ENCODE results near the gene MRTFB. TPM values are rescaled to one million over a fixed set of nuclear protein-coding genes. Genes with fewer than 3 reads are reported as not detected.
A peak's percentile ranks its signal among the peaks of the same experiment; 100 is the strongest.
"Not testable (repeated sequence)": the region's sequence is repeated elsewhere in the genome, so short reads cannot be mapped to it uniquely, and the experiment has no call there.

Gene MRTFB
- 10 to 100 TPM; 20.9 to 41.8 (median 33.0) TPM for total RNA-seq
- polyA plus RNA-seq: 10 to 100 TPM in 1 of 2 donors, 1 to 10 TPM in 1; 4.1 to 10.5 TPM
- long read RNA-seq, donor 1, partial matches to known transcripts: 0 of 2 reads
- long read RNA-seq, donor 1, other reads (novel, unspliced or antisense): 2 of 2 reads
- long read RNA-seq, donor 2, partial matches to known transcripts: 1 of 9 reads
- long read RNA-seq, donor 2, other reads (novel, unspliced or antisense): 8 of 9 reads
- long read RNA-seq, donor 3, full-length matches to known transcripts: 2 of 12 reads
- long read RNA-seq, donor 3, partial matches to known transcripts: 0 of 12 reads
- long read RNA-seq, donor 3, other reads (novel, unspliced or antisense): 10 of 12 reads

GRCh38 chr16:14070877-14071575 is at the start of gene MRTFB:
Gene MRTFB (plus strand): TSS chr16:14071319. CDS start chr16:14140607, 69,288 bp downstream.
- Histone ChIP-seq H3K36me3 (peaks cover 0 to 7% (median 0%) of the 10 kb centered on the region in 9 donors), H3K27ac (peak within 1 kb of the TSS; percentile 53 to 94 (median 86)), H3K4me3 (peak within 1 kb of the TSS; percentile 73 to 99 (median 92)), H3K4me1 (peaks cover 0 to 37% (median 19%) of the 10 kb centered on the region in 9 donors), H3K27me3 (no peaks in the 10 kb centered on the region), H3K9me3 (no peaks in the 10 kb centered on the region)
- 2% methylated on average over 43 to 80 of the region's 86 CpGs for WGBS, 2 donors
- DNase-seq (peak; percentile 77 to 87), ATAC-seq (peak; percentile 80 to 95 (median 92))
- no peak for TF ChIP-seq CTCF (IDR thresholded peaks at IDR 0.05)
- intact Hi-C loops (cut with DNase I): loop anchor here in 7 of 10 donors (5.0 to 10.0 kb wide), 8 partner anchors 66 to 149 kb away; partner anchors contain the start of gene ERCC4 (in 4 of the 7)

GRCh38 chr16:14023526-14023925 is 47.6 kb upstream of the MRTFB start:
- WGBS, 2 donors: 91 to 95% methylated on average over 4 of the region's 4 CpGs
- DNase-seq, H3K27ac ChIP-seq, H3K27me3 ChIP-seq, H3K4me1 ChIP-seq, ATAC-seq, H3K36me3 ChIP-seq, H3K4me3 ChIP-seq, H3K9me3 ChIP-seq: not testable (repeated sequence)
- intact Hi-C loops (cut with DNase I): loop anchor here in 1 of 10 donors (10.0 kb wide), 1 partner anchor 161 kb away; no protein-coding TSS in a partner anchor

GRCh38 chr16:14024283-14024682 is 46.8 kb upstream of the MRTFB start:
- Histone ChIP-seq H3K27me3 (no peaks in the 10 kb centered on the region), H3K36me3 (no peaks in the 10 kb centered on the region), H3K9me3 (peaks cover 0 to 6% (median 0%) of the 10 kb centered on the region in 11 donors), H3K4me1 (peaks cover 0 to 9% (median 0%) of the 10 kb centered on the region in 9 donors), H3K27ac (no peak overlapping the region), H3K4me3 (no peak overlapping the region)
- intact Hi-C loops (cut with DNase I): loop anchor here in 1 of 10 donors (10.0 kb wide), 1 partner anchor 161 kb away; no protein-coding TSS in a partner anchor
- peak in 2 of 9 donors; percentile 18 to 20 for TF ChIP-seq CTCF (IDR thresholded peaks at IDR 0.05)
- 36 to 39% methylated on average over 2 of the region's 2 CpGs for WGBS, 2 donors
- DNase-seq (no peak), ATAC-seq (no peak)

- no peak for TF ChIP-seq CTCF (IDR thresholded peaks at IDR 0.05)
- ATAC-seq (no peak), DNase-seq (no peak)
- WGBS, 2 donors: 95 to 96% methylated on average over 3 of the region's 3 CpGs
- intact Hi-C loops (cut with DNase I): loop anchor here in 1 of 10 donors (10.0 kb wide), 1 partner anchor 158 kb away; no protein-coding TSS in a partner anchor
- Histone ChIP-seq H3K27ac (no peak overlapping the region), H3K4me1 (peaks cover 0 to 16% (median 9%) of the 10 kb centered on the region in 9 donors), H3K9me3 (no peaks in the 10 kb centered on the region), H3K4me3 (no peak overlapping the region), H3K36me3 (no peaks in the 10 kb centered on the region), H3K27me3 (no peaks in the 10 kb centered on the region)
Measured at GRCh38 chr16:14026572-14027285, 44.4 kb upstream of the MRTFB start.
